Measurements from ENCODE around the gene EZR.

The EZR gene

DNA sequence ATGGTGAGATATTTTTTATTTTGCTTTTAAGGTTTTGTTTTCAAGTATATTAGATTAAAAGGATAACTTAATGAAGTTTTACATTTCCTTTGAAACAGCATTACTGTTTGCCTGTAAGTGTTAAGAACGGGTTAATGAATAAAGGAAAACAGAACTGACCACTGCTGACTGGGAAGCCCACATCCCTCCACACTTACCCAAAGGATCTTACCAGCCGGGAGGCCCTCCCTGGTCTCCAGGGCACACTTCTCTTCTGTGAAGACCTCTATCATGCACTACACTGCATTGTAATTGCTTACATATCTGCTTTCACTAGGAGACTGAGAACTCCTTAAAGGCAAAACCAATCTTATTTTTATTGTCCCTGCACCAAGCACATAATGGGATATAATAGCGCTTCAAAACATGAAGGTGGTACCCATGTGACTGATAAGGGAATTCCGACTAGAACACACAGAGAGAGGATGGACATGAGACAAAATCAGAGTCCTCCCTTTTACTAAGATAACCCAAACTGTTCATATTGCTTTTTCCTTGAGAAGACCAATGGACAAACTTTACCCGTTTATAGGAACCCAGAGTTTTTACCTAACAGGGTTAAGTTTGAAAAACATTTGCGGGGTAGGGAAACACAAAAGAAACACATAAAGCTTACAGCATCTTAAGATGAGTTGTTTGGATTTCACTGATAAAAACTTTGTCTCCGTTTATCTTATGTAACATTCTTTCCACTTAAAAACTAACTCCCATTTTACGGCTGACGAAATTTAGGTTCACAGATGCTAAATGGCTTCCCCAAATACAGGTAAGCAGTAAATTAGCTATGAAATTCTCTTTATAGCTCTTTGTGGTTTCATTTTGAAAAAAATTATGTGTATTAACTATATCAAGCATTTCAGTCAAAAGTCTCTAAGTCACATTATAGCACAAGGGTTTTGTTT is 8.7 kb downstream of the EZR start:
- H3K4me1 ChIP-seq (ENCODE audit: control insufficient read depth, insufficient read depth, low read length): peaks cover 27% of the 10 kb centered on the region
- POLR2A ChIA-PET: interaction anchor here (0.9 to 1.1 kb wide), 2 partner anchors 9 to 59 kb away, joined by 3 to 4 read pairs; no protein-coding TSS in a partner anchor
- no peak overlapping the region for H3K27ac ChIP-seq (ENCODE audit: extremely low read depth, low read depth, low read length)
- H3K4me3 ChIP-seq (ENCODE audit: low read depth, low read length): no peak overlapping the region
- TF ChIP-seq TRIM28 (IDR thresholded peaks at IDR 0.05; ENCODE audit: borderline replicate concordance, low read length) (peak; percentile 87; the same call in 1 of the 2 replicates), PRDM1 (tag by site-specific recombination; IDR thresholded peaks at IDR 0.05) (peak; percentile 26; the same call in 1 of the 2 replicates), ZNF221 (tag by site-specific recombination; IDR thresholded peaks at IDR 0.05; ENCODE audit: borderline replicate concordance) (0 out of 2 replicates have a peak, but pooled peaks have one; percentile 30), ZNF10 (tag by site-specific recombination; IDR thresholded peaks at IDR 0.05) (peak; percentile 20; the same call in 1 of the 2 replicates), ZNF302 (tag by site-specific recombination; IDR thresholded peaks at IDR 0.05; ENCODE audit: low read depth) (no peak)
- TF ChIP-seq, protein P1, sequence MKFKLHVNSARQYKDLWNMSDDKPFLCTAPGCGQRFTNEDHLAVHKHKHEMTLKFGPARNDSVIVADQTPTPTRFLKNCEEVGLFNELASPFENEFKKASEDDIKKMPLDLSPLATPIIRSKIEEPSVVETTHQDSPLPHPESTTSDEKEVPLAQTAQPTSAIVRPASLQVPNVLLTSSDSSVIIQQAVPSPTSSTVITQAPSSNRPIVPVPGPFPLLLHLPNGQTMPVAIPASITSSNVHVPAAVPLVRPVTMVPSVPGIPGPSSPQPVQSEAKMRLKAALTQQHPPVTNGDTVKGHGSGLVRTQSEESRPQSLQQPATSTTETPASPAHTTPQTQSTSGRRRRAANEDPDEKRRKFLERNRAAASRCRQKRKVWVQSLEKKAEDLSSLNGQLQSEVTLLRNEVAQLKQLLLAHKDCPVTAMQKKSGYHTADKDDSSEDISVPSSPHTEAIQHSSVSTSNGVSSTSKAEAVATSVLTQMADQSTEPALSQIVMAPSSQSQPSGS (tag by site-specific recombination; IDR thresholded peaks at IDR 0.05; ENCODE audit: low read depth): no peak
- TF ChIP-seq, protein P2, sequence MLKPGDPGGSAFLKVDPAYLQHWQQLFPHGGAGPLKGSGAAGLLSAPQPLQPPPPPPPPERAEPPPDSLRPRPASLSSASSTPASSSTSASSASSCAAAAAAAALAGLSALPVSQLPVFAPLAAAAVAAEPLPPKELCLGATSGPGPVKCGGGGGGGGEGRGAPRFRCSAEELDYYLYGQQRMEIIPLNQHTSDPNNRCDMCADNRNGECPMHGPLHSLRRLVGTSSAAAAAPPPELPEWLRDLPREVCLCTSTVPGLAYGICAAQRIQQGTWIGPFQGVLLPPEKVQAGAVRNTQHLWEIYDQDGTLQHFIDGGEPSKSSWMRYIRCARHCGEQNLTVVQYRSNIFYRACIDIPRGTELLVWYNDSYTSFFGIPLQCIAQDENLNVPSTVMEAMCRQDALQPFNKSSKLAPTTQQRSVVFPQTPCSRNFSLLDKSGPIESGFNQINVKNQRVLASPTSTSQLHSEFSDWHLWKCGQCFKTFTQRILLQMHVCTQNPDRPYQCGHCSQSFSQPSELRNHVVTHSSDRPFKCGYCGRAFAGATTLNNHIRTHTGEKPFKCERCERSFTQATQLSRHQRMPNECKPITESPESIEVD (tag by site-specific recombination; IDR thresholded peaks at IDR 0.05): peak; percentile 92
- TF ChIP-seq, protein P3, sequence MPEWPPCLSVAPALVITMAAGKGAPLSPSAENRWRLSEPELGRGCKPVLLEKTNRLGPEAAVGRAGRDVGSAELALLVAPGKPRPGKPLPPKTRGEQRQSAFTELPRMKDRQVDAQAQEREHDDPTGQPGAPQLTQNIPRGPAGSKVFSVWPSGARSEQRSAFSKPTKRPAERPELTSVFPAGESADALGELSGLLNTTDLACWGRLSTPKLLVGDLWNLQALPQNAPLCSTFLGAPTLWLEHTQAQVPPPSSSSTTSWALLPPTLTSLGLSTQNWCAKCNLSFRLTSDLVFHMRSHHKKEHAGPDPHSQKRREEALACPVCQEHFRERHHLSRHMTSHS (tag by site-specific recombination; IDR thresholded peaks at IDR 0.05): no peak
- CTCF ChIA-PET: interaction anchor here (1.3 to 2.2 kb wide), 3 partner anchors 91 to 162 kb away, joined by 3 to 7 read pairs (median 5); no protein-coding TSS in a partner anchor
- H3K9me3 ChIP-seq (ENCODE audit: control insufficient read depth, insufficient read depth, low read depth, low read length): no peaks in the 10 kb centered on the region
- peaks cover 3 to 56% of the 10 kb centered on the region in 2 experiments; a peak in 2 of 3 replicates for H3K36me3 ChIP-seq (ENCODE audit: control insufficient read depth in 2 of 2, insufficient read depth in 1 of 2, low read length in 2 of 2)

DNA sequence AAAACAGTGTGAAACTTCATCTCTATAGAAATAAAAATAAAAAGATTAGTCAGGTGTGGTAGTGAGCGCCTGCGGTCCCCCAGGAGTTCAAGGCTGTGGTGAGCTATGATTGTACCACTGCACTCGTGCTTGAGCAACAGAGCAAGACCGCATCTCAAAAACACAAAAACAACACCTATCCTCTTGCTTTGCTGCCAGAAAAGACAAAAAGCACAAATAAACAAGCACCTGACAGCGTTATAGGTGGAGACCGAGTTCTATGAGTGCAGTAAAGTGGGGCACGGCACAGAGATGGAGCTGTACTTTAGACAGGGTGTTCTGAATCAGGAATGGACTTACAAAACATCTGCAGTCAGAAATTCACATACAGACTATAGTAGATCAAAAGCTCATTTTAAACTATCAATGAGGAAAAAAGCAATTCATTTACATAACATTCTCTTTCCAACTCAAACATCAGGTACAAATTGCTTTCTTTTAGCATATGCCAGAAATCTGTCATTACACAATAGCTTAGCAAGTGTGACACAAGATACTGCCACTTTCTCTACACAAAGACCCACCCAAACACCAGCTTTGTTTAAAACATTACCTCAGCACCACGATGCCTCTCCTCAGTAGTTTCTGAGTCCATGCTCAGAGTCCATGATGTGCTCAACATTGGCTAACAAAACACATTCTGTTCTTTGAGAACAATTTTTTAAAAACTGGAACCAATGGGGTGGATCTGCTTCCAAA is 10.1 kb downstream of the EZR start:
- H3K9me3 ChIP-seq (ENCODE audit: control insufficient read depth, insufficient read depth, low read depth, low read length): no peaks in the 10 kb centered on the region
- H3K36me3 ChIP-seq (ENCODE audit: control insufficient read depth in 2 of 2, insufficient read depth in 1 of 2, low read length in 2 of 2): peaks cover 0 to 43% of the 10 kb centered on the region in 2 experiments; a peak in 2 of 3 replicates
- ChIA-PET POLR2A (interaction anchor here (0.6 to 0.8 kb wide), 2 partner anchors 10 to 80 kb away, joined by 3 to 4 read pairs; partner anchors contain the start of gene EZR), CTCF (interaction anchor here (0.6 to 1.8 kb wide), 10 partner anchors 14 to 325 kb away, joined by 3 to 5 read pairs (median 3); no protein-coding TSS in a partner anchor)
- no peak overlapping the region for H3K27ac ChIP-seq (ENCODE audit: extremely low read depth, low read depth, low read length)
- peaks cover 24% of the 10 kb centered on the region; the same call in 1 of the 2 replicates for H3K4me1 ChIP-seq (ENCODE audit: control insufficient read depth, insufficient read depth, low read length)
- H3K4me3 ChIP-seq (ENCODE audit: low read depth, low read length): no peak overlapping the region
- TF ChIP-seq, protein P4, sequence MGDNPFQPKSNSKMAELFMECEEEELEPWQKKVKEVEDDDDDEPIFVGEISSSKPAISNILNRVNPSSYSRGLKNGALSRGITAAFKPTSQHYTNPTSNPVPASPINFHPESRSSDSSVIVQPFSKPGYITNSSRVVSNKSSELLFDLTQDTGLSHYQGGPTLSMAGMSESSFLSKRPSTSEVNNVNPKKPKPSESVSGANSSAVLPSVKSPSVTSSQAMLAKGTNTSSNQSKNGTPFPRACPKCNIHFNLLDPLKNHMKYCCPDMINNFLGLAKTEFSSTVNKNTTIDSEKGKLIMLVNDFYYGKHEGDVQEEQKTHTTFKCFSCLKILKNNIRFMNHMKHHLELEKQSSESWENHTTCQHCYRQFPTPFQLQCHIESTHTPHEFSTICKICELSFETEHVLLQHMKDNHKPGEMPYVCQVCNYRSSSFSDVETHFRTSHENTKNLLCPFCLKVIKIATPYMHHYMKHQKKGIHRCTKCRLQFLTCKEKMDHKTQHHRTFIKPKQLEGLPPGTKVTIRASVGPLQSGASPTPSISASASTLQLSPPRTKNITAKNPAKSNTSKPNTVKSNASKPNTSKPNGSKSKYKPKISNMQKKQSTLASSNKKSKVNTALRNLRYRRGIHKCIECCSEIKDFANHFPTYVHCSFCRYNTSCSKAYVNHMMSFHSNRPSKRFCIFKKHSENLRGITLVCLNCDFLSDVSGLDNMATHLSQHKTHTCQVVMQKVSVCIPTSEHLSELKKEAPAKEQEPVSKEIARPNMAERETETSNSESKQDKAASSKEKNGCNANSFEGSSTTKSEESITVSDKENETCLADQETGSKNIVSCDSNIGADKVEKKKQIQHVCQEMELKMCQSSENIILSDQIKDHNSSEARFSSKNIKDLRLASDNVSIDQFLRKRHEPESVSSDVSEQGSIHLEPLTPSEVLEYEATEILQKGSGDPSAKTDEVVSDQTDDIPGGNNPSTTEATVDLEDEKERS (tag by site-specific recombination; IDR thresholded peaks at IDR 0.05): no peak
- TF ChIP-seq ZNF366 (tag by site-specific recombination; conservative IDR thresholded peaks at IDR 0.05): 0 out of 2 replicates have a peak, but pooled peaks have one; percentile 9
- TF ChIP-seq YY1 (tag by site-specific recombination; IDR thresholded peaks at IDR 0.05): no peak
- TF ChIP-seq ZBTB1 (tag by site-specific recombination; IDR thresholded peaks at IDR 0.05): no peak
- no peak for TF ChIP-seq YY2 (tag by site-specific recombination; IDR thresholded peaks at IDR 0.05)
- TF ChIP-seq SCRT1 (tag by site-specific recombination; IDR thresholded peaks at IDR 0.05; ENCODE audit: borderline replicate concordance): no peak
- no peak for TF ChIP-seq ZIC2 (tag by site-specific recombination; IDR thresholded peaks at IDR 0.05)
- TF ChIP-seq ZNF596 (tag by site-specific recombination; IDR thresholded peaks at IDR 0.05): no peak
- TF ChIP-seq ZNF157 (tag by site-specific recombination; IDR thresholded peaks at IDR 0.05): no peak
- TF ChIP-seq SALL2 (tag by site-specific recombination; IDR thresholded peaks at IDR 0.05; ENCODE audit: borderline replicate concordance): no peak
- peak; percentile 47; the same call in 1 of the 2 replicates for TF ChIP-seq ZNF629 (tag by site-specific recombination; IDR thresholded peaks at IDR 0.05)
- TF ChIP-seq, protein P5, sequence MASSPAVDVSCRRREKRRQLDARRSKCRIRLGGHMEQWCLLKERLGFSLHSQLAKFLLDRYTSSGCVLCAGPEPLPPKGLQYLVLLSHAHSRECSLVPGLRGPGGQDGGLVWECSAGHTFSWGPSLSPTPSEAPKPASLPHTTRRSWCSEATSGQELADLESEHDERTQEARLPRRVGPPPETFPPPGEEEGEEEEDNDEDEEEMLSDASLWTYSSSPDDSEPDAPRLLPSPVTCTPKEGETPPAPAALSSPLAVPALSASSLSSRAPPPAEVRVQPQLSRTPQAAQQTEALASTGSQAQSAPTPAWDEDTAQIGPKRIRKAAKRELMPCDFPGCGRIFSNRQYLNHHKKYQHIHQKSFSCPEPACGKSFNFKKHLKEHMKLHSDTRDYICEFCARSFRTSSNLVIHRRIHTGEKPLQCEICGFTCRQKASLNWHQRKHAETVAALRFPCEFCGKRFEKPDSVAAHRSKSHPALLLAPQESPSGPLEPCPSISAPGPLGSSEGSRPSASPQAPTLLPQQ (tag by site-specific recombination; IDR thresholded peaks at IDR 0.05): peak; percentile 55; the same call in 1 of the 2 replicates
- peak; percentile 71 for TF ChIP-seq PRDM1 (tag by site-specific recombination; IDR thresholded peaks at IDR 0.05)
- TF ChIP-seq KLF8 (tag by site-specific recombination; IDR thresholded peaks at IDR 0.05): 0 out of 2 replicates have a peak, but pooled peaks have one; percentile 45
- no peak for TF ChIP-seq GLI4 (tag by site-specific recombination; IDR thresholded peaks at IDR 0.05)
- no peak for TF ChIP-seq ZNF791 (tag by site-specific recombination; IDR thresholded peaks at IDR 0.05)

Data from HEK293 (cell line).